Stimulated activated CD8-positive, alpha-beta memory T cell treated with anti-CD3 and anti-CD28 coated beads, Interleukin-4, amount 100 ng/mL, for 48 hours (primary cell): ENCODE data around the gene KIF23.

Experiments
- DNase-seq: peaks from one replicate; pipeline ENCODE4 v3.0.0-alpha.2; 2020

KIF23 gene

GRCh38 chr15:69497076-69497475 is 82.9 kb downstream of the KIF23 start:
- DNase-seq: no peak

GRCh38 chr15:69497667-69498066 is 83.5 kb downstream of the KIF23 start:
- DNase-seq: no peak
